Lower lobe of right lung (tissue), 2 donors: ENCODE data around the gene FKTN. TPM values are rescaled to one million over a fixed set of nuclear protein-coding genes. Genes with fewer than 3 reads are reported as not detected.

Experiments
- ATAC-seq, 2 donors: fragments of 200-7000 bp; cut with Tn5 transposase; one replicate each; pipeline ENCODE4 v1.9.1; 2020 to 2022; ENCODE audit warnings: mild to moderate bottlenecking in 2 of 2, moderate library complexity in 2 of 2
- DNase-seq: peaks from one replicate; pipeline ENCODE4 v3.0.0-alpha.2; 2020
- H3K27ac ChIP-seq: fragments of 200-600 bp; one replicate; pipeline ENCODE4 v1.8.0; 2022
- H3K27me3 ChIP-seq: fragments of 200-600 bp; one replicate; pipeline ENCODE4 v1.8.0; 2022; ENCODE audit warnings: low read depth
- H3K36me3 ChIP-seq: fragments of 200-600 bp; one replicate; pipeline ENCODE4 v1.8.0; 2022; ENCODE audit warnings: mild to moderate bottlenecking
- H3K4me1 ChIP-seq: fragments of 200-600 bp; one replicate; pipeline ENCODE4 v1.8.0; 2022
- H3K4me3 ChIP-seq: fragments of 200-600 bp; one replicate; pipeline ENCODE4 v1.8.0; 2022; ENCODE audit warnings: mild to moderate bottlenecking
- H3K9me3 ChIP-seq: fragments of 200-600 bp; one replicate; pipeline ENCODE4 v1.8.0; 2022
- CTCF ChIP-seq: fragments of 200-600 bp; IDR thresholded peaks from one replicate; pipeline ENCODE4 v1.8.0; 2022; ENCODE audit warnings: antibody characterized with exemption, mild to moderate bottlenecking
- intact Hi-C: fragments of 100-400 bp; cut with DNase I; formaldehyde crosslinking; loops from one replicate; pipeline ENCODE4 v1.11.0; 2022
- total RNA-seq: library from RNA; stranded (reverse); fragmentation: NEBNext Ultra II Directional; extraction: Animal tissue kit (Norgen Biotek cat#: 25700); gene quantifications from one replicate; pipeline ENCODE4 v1.2.1, GENCODE V29; 2021
- donor health status: DM: no; HTN: yes; CAD: no; lungs with severe emphysema.

The FKTN gene
- total RNA-seq, 1 donor from 2014 or later, result 14.6 TPM

DNA sequence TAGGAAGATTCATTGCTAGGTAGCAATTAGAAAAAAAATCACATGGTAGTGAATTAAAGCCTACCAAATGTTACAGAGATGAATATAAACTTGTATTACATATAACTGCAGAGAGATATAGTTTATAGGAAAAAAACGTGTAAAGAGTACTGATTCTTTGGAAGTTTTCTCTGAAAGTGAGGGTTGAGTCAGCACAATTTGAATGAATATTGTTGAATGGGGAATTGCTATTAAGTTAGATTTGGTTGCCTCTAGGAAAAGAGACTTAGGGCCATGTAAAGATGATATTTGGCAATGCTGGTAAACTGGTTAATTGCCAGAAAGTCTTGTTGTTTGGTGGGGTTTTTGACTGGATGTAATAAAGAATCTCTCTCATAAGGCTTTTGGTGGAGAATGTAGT lies 67.2 kb downstream of the FKTN start:
- no peaks in the 10 kb centered on the region for H3K36me3 ChIP-seq
- H3K9me3 ChIP-seq, result no peaks in the 10 kb centered on the region
- no peaks in the 10 kb centered on the region for H3K4me1 ChIP-seq
- TF ChIP-seq CTCF, result no peak
- no peak for DNase-seq
- no peak overlapping the region for H3K27ac ChIP-seq
- intact Hi-C loops, result no loop called here
- H3K4me3 ChIP-seq, result no peak overlapping the region
- no peaks in the 10 kb centered on the region for H3K27me3 ChIP-seq
- ATAC-seq, result no peak

- intact Hi-C loops, result no loop called here
- H3K27ac ChIP-seq, result no peak overlapping the region
- H3K36me3 ChIP-seq, result peaks cover 11% of the 10 kb centered on the region
- H3K4me3 ChIP-seq, result no peak overlapping the region
- ATAC-seq, result no peak
- H3K9me3 ChIP-seq, result no peaks in the 10 kb centered on the region
- no peaks in the 10 kb centered on the region for H3K4me1 ChIP-seq
- DNase-seq, result no peak
- H3K27me3 ChIP-seq, result no peaks in the 10 kb centered on the region
- TF ChIP-seq CTCF, result no peak
These were observed 74.9 kb downstream of the FKTN start for GRCh38 chr9:105632807-105633206.

DNA sequence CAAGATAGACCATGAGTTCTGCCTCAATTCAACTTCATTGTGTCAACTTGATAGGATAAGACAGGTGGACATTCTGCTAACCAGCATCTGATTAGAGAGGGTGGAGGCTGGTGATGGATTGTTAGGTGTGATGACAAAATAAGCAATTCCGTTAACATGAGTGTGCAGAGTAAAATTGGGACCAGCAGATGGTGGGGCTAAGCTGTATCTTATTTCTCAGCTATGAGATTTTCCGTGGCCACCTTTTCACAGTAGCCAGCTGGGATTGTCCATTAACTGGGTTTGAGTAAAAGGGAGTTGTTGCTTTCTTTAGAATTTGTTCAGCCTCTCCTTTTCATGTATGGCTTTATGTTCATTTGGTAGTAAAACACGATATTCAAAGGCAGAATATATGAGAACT lies 75.5 kb downstream of the FKTN start:
- Histone ChIP-seq H3K9me3 (no peaks in the 10 kb centered on the region), H3K36me3 (peaks cover 11% of the 10 kb centered on the region), H3K4me1 (no peaks in the 10 kb centered on the region), H3K27ac (no peak overlapping the region), H3K4me3 (no peak overlapping the region), H3K27me3 (no peaks in the 10 kb centered on the region)
- no peak for TF ChIP-seq CTCF
- no peak for DNase-seq
- ATAC-seq, result no peak
- intact Hi-C loops, result no loop called here

DNA sequence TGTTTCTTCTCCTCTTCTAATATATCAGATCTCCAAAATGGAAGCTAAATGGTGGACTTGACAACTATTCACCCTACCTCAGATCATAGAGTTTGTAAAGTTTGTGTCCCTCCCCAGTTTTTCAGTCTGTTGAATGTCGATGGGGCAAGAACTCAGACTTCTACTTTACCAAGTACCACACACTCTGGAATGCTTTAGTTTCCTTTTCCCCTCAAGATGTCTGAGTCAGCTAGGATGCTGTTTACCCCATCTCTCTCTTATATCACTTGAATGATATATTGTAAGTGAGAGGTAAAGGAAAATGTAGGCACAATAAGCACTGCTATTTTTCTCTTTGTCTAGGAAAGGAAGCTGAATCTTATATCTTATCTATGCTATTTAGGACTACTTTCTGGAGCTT lies 78.4 kb downstream of the FKTN start:
- no peak for DNase-seq
- H3K4me1 ChIP-seq, result no peaks in the 10 kb centered on the region
- ATAC-seq, result no peak
- H3K36me3 ChIP-seq, result peaks cover 26% of the 10 kb centered on the region
- TF ChIP-seq CTCF, result no peak
- peaks cover under 1% of the 10 kb centered on the region for H3K9me3 ChIP-seq
- no peak overlapping the region for H3K4me3 ChIP-seq
- H3K27ac ChIP-seq, result no peak overlapping the region
- H3K27me3 ChIP-seq, result no peaks in the 10 kb centered on the region
- intact Hi-C loops, result no loop called here

- no peak for DNase-seq
These were observed 80.0 kb downstream of the FKTN start for GRCh38 chr9:105637787-105638395.

More at GRCh38 chr9:105637787-105638395, 80.0 kb downstream of the FKTN start:
- peak; percentile 21 for TF ChIP-seq CTCF
- Histone ChIP-seq H3K9me3 (peaks cover 8% of the 10 kb centered on the region), H3K27me3 (no peaks in the 10 kb centered on the region), H3K27ac (no peak overlapping the region), H3K4me3 (no peak overlapping the region), H3K4me1 (no peaks in the 10 kb centered on the region), H3K36me3 (peaks cover 26% of the 10 kb centered on the region)
- intact Hi-C loops, result no loop called here
- no peak for ATAC-seq
